H1 (cell line): ENCODE measurements around the gene ZNF362. TPM values are rescaled to one million over a fixed set of nuclear protein-coding genes. Genes with fewer than 3 reads are reported as not detected.

Experiments
- CTCF ChIA-PET: fragments of 300-600 bp; sonication (Branson Sonifier 250); formaldehyde crosslinking; loops from one replicate; lab custom pipeline; 2021; ENCODE audit not compliant: partially characterized antibody; lab: Charles Lee
- POLR2A ChIA-PET: fragments of 300-600 bp; sonication (Branson Sonifier 250); formaldehyde crosslinking; loops from one replicate; lab custom pipeline; 2021; ENCODE audit warnings: inconsistent platforms; ENCODE audit not compliant: partially characterized antibody; lab: Charles Lee
- DNase-seq, 2 experiments: peaks; one replicate each; pipeline versions ENCODE4 v3.0.0 to v3.0.0-alpha.2; 2010 to 2022; ENCODE audit warnings: low spot score in 2 of 2, low read depth in 1 of 2, mixed read lengths in 1 of 2
- FAIRE-seq: peaks from 2 replicates; lab custom pipeline; 2011; peaks lifted over from hg19 to GRCh38; lab: Jason Lieb, UNC
- H2AFZ ChIP-seq: 2 replicates; pipeline ENCODE4 v1.8.1; 2012; ENCODE audit warnings: low read length, inconsistent platforms
- H2AK5ac ChIP-seq: 2 replicates; pipeline ENCODE4 v1.6.1; 2013; ENCODE audit warnings: low read depth, low read length
- H2BK120ac ChIP-seq: replicated peaks from 2 replicates; pipeline ENCODE3; 2013; ENCODE audit warnings: low read depth, low read length, inconsistent platforms
- H2BK12ac ChIP-seq: 2 replicates; pipeline ENCODE4 v1.6.1; 2013; ENCODE audit warnings: low read depth, low read length
- H2BK15ac ChIP-seq: 2 replicates; pipeline ENCODE4 v1.6.1; 2013; ENCODE audit warnings: low read length
- H2BK20ac ChIP-seq: 2 replicates; pipeline ENCODE4 v1.6.1; 2013; ENCODE audit warnings: low read length
- H2BK5ac ChIP-seq: 2 replicates; pipeline ENCODE4 v1.6.1; 2013; ENCODE audit warnings: low read depth, low read length
- H3K14ac ChIP-seq: 2 replicates; pipeline ENCODE4 v1.6.1; 2013; ENCODE audit warnings: inconsistent platforms; ENCODE audit not compliant: insufficient read length
- H3K18ac ChIP-seq: 2 replicates; pipeline ENCODE4 v1.6.1; 2013; ENCODE audit warnings: low read length; ENCODE audit errors: extremely low read depth
- H3K23ac ChIP-seq: 2 replicates; pipeline ENCODE4 v1.6.1; 2013; ENCODE audit warnings: inconsistent platforms; ENCODE audit not compliant: insufficient read length
- H3K23me2 ChIP-seq: 2 replicates; pipeline ENCODE4 v1.6.1; 2013; ENCODE audit warnings: low read depth, low read length
- H3K27ac ChIP-seq: 2 replicates; pipeline ENCODE4 v1.6.1; 2011; ENCODE audit warnings: low read depth, low read length, inconsistent platforms
- H3K27me3 ChIP-seq, 4 experiments: replicated peaks in 1 of 4; 1 replicate in 1 of 4; 2 replicates in 3 of 4; pipeline versions ENCODE4 v1.6.1 to v1.8.1; 2011 to 2013; ENCODE audit warnings: low read length in 3 of 4, mild to moderate bottlenecking in 3 of 4, inconsistent platforms in 2 of 4, mixed read lengths in 2 of 4, moderate library complexity in 1 of 4; ENCODE audit not compliant: control insufficient read depth in 3 of 4, insufficient read depth in 3 of 4; ENCODE audit errors: extremely low read depth in 1 of 4
- H3K36me3 ChIP-seq, 4 experiments: 2 replicates each; pipeline versions ENCODE4 v1.6.1 to v1.8.1; 2011 to 2013; ENCODE audit warnings: mild to moderate bottlenecking in 4 of 4, low read length in 3 of 4, moderate library complexity in 2 of 4, control low read depth in 1 of 4, inconsistent platforms in 1 of 4; ENCODE audit not compliant: insufficient read depth in 4 of 4, control insufficient read depth in 2 of 4
- H3K4ac ChIP-seq: replicated peaks from 2 replicates; pipeline ENCODE3; 2013; ENCODE audit warnings: low read length, low read depth, mixed read lengths, inconsistent platforms; ENCODE audit not compliant: insufficient read length
- H3K4me1 ChIP-seq, 4 experiments: replicated peaks in 1 of 4; 1 replicate in 1 of 4; 2 replicates in 3 of 4; pipeline versions ENCODE4 v1.6.1 to v1.8.1; 2011 to 2013; ENCODE audit warnings: low read length in 3 of 4, inconsistent platforms in 2 of 4, mixed read lengths in 1 of 4; ENCODE audit not compliant: insufficient read depth in 4 of 4, control insufficient read depth in 3 of 4
- H3K4me2 ChIP-seq, 2 experiments: 2 replicates each; pipeline versions ENCODE4 v1.6.1 to v1.8.1; 2011 to 2013; ENCODE audit warnings: low read depth in 2 of 2, low read length in 2 of 2, control low read depth in 1 of 2, inconsistent platforms in 1 of 2, mild to moderate bottlenecking in 1 of 2; ENCODE audit not compliant: insufficient read depth in 1 of 2
- H3K4me3 ChIP-seq, 4 experiments: fragments of 200-600, 300-600 bp in 1 of 4; sonication (generic), shearing (Covaris generic), sonication (Bioruptor Twin) in 1 of 4; 2 replicates each; pipeline versions ENCODE4 v1.5.1 to v1.8.1; 2011 to 2016; ENCODE audit warnings: low read length in 4 of 4, low read depth in 3 of 4, control low read depth in 2 of 4, inconsistent platforms in 2 of 4, mild to moderate bottlenecking in 2 of 4, mixed read lengths in 1 of 4, moderate library complexity in 1 of 4; ENCODE audit not compliant: insufficient read depth in 2 of 4; ENCODE audit errors: extremely low read depth in 1 of 4
- H3K56ac ChIP-seq: replicated peaks from 2 replicates; pipeline ENCODE3; 2013; ENCODE audit warnings: low read depth, mild to moderate bottlenecking, mixed read lengths, low read length, inconsistent platforms; ENCODE audit not compliant: insufficient read length
- H3K79me1 ChIP-seq: 2 replicates; pipeline ENCODE4 v1.6.1; 2013; ENCODE audit warnings: low read depth, low read length, control low read depth
- H3K79me2 ChIP-seq, 2 experiments: 2 replicates each; pipeline versions ENCODE4 v1.6.1 to v1.8.1; 2012 to 2013; ENCODE audit warnings: low read length in 2 of 2, mild to moderate bottlenecking in 2 of 2, inconsistent platforms in 1 of 2; ENCODE audit not compliant: insufficient read depth in 2 of 2, control insufficient read depth in 1 of 2
- H3K9ac ChIP-seq, 4 experiments: replicated peaks in 1 of 4; 1 replicate in 1 of 4; 2 replicates in 3 of 4; pipeline versions ENCODE4 v1.6.1 to v1.8.1; 2011 to 2013; ENCODE audit warnings: low read depth in 3 of 4, low read length in 3 of 4, control low read depth in 2 of 4, mild to moderate bottlenecking in 2 of 4, moderate library complexity in 2 of 4, inconsistent platforms in 1 of 4; ENCODE audit errors: extremely low read depth in 1 of 4
- H3K9me3 ChIP-seq, 2 experiments: 2 replicates each; pipeline versions ENCODE4 v1.6.1 to v1.8.1; 2012 to 2013; ENCODE audit warnings: mild to moderate bottlenecking in 2 of 2, moderate library complexity in 2 of 2, control low read depth in 1 of 2, inconsistent platforms in 1 of 2, low read depth in 1 of 2, low read length in 1 of 2, mixed read lengths in 1 of 2; ENCODE audit not compliant: insufficient read depth in 2 of 2
- H4K20me1 ChIP-seq, 2 experiments: replicated peaks in 1 of 2; 2 replicates each; pipeline versions ENCODE3 to v1.8.1; 2011 to 2013; ENCODE audit warnings: inconsistent platforms in 2 of 2, low read length in 2 of 2, mild to moderate bottlenecking in 1 of 2; ENCODE audit not compliant: insufficient read depth in 2 of 2, control insufficient read depth in 1 of 2
- H4K5ac ChIP-seq: 2 replicates; pipeline ENCODE4 v1.6.1; 2013; ENCODE audit warnings: low read length, low read depth, mixed read lengths, inconsistent platforms; ENCODE audit not compliant: insufficient read length
- H4K8ac ChIP-seq: 2 replicates; pipeline ENCODE4 v1.8.0; 2013; ENCODE audit warnings: mild to moderate bottlenecking, moderate library complexity, low read length, inconsistent platforms; ENCODE audit not compliant: insufficient read depth; ENCODE audit errors: extremely low read depth
- H4K91ac ChIP-seq: replicated peaks from 2 replicates; pipeline ENCODE3; 2013; ENCODE audit warnings: low read length, mixed read lengths, inconsistent platforms; ENCODE audit not compliant: insufficient read length
- CTBP2 ChIP-seq: IDR thresholded peaks from 2 replicates; pipeline ENCODE4 v1.7.0; 2011; ENCODE audit warnings: borderline replicate concordance, mild to moderate bottlenecking, moderate library complexity, mixed read lengths, low read length; ENCODE audit not compliant: insufficient read depth, insufficient read length
- KDM5A ChIP-seq: fragments of 200-600 bp; IDR thresholded peaks from 2 replicates; pipeline ENCODE4 v1.7.1; 2012; ENCODE audit warnings: mild to moderate bottlenecking, low read length, inconsistent platforms, mixed read lengths
- NANOG ChIP-seq: IDR thresholded peaks from 2 replicates; pipeline ENCODE4 v1.6.1; 2011; ENCODE audit warnings: low read length, low read depth, mild to moderate bottlenecking, inconsistent platforms; ENCODE audit not compliant: insufficient read depth, poor library complexity, severe bottlenecking
- SAP30 ChIP-seq: fragments of 300-600 bp; sonication (generic); IDR thresholded peaks from 2 replicates; pipeline ENCODE4 v1.7.1; 2012; ENCODE audit warnings: low read length, moderate library complexity, mild to moderate bottlenecking, inconsistent platforms; ENCODE audit not compliant: insufficient read depth, insufficient replicate concordance
- SP1 ChIP-seq: IDR thresholded peaks from 2 replicates; pipeline ENCODE4 v1.6.1; 2011; ENCODE audit warnings: low read depth, low read length
- USF2 ChIP-seq: IDR thresholded peaks from 2 replicates; pipeline ENCODE4 v1.6.1; 2011; ENCODE audit warnings: low read length, improper control_type of control experiment
- YY1 ChIP-seq: IDR thresholded peaks from 2 replicates; pipeline ENCODE4 v1.6.1; 2011; ENCODE audit warnings: low read depth, mild to moderate bottlenecking, low read length
- WGBS, 2 experiments: shearing (Covaris generic) in 1 of 2; methylation state at CpG; one replicate each; pipeline versions ENCODE4 v1.1.6 to v1.1.7; 2013 to 2015; ENCODE audit warnings: low lambda C conversion rate in 2 of 2, mixed read lengths in 2 of 2, inconsistent platforms in 1 of 2, low coverage in 1 of 2, missing lambda C conversion rate in 1 of 2; ENCODE audit not compliant: insufficient replicate concordance in 2 of 2, insufficient coverage in 1 of 2, insufficient read length in 1 of 2; ENCODE audit errors: extremely low coverage in 1 of 2, missing lambda C conversion rate in 1 of 2; 5-methylcytosine and 5-hydroxymethylcytosine counted together
- polyA plus RNA-seq, 7 experiments: library from polyadenylated mRNA; depleted of rRNA in 3 of 7; stranded (reverse) in 5 of 7; unstranded in 2 of 7; fragments of >200 nt in 5 of 7; fragments of 200-250 nt in 2 of 7; gene quantifications; 1 replicate in 5 of 7; 2 replicates in 1 of 7; 4 replicates in 1 of 7; pipeline versions ENCODE4 v1.2.1 to v1.2.3, GENCODE V29; 2011 to 2013; ENCODE audit warnings: missing spikeins in 2 of 7, mixed read lengths in 2 of 7
- total RNA-seq: library from RNA; stranded (reverse); fragmentation: NEBNext Ultra II Directional; extraction: Animal tissue kit (Norgen Biotek cat#: 25700); gene quantifications from 2 replicates; pipeline ENCODE4 v1.2.1, GENCODE V29; 2021
- TF ChIP-seq, protein P1 (sequence below): IDR thresholded peaks from 2 replicates; pipeline ENCODE4 v1.6.1; 2012; ENCODE audit warnings: low read length, inconsistent platforms

ZNF362 gene
- total and polyA plus RNA-seq, 2 of the 8 experiments (the other 6 are each of a cell fraction or from before 2014, with no cell fraction given) = 24.2 to 27.8 TPM

DNA sequence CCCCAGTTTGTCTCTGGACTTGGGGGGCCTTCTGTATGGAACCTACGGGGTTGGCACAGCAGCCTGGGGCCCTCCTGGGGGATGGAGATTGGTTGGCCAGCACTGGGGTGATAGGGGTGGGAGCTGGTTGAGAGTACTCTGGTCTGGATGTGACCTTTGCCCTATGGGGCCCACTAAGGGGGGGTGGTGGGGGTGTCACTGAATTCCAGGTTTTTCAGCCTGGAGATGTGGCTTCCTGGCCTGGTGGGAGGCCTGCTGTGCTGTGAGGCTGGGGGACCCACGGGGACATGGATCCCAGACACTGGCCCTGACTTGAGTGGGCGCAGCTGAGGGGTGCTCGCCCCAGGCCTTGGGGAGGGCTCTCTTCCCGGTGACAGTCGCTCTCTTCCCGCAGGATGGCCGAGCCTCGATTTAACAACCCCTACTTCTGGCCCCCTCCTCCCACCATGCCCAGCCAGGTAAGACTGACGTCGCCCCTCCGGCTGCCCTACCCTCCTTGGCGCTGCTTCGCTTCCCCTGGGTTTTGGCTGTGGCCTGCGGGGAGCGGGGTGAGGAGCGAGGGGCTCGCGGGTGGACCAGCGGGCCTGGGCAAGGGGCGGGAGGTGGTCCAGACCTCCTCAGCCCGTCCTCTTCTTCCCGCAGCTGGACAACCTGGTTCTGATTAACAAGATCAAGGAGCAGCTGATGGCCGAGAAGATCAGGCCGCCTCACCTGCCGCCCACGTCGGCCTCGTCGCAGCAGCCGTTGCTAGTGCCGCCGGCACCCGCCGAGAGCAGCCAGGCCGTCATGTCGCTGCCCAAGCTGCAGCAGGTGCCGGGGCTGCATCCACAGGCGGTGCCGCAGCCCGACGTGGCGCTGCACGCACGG, 19.6 kb downstream of the ZNF362 start:
- H3K4ac ChIP-seq = no peak overlapping the region
- H4K91ac ChIP-seq = no peak overlapping the region
- H3K27ac ChIP-seq = no peak overlapping the region
- no peak for FAIRE-seq
- H3K14ac ChIP-seq = no peak overlapping the region
- no peaks in the 10 kb centered on the region for H3K23me2 ChIP-seq
- H3K9me3 ChIP-seq = no peaks in the 10 kb centered on the region
- H3K27me3 ChIP-seq = no peaks in the 10 kb centered on the region
- H2AFZ ChIP-seq = no peak overlapping the region
- H2BK5ac ChIP-seq = no peak overlapping the region
- no peak overlapping the region for H2AK5ac ChIP-seq
- no peak overlapping the region for H3K4me3 ChIP-seq
- no peak for DNase-seq
- H3K79me1 ChIP-seq = peaks cover 9% of the 10 kb centered on the region
- no peak overlapping the region for H2BK120ac ChIP-seq
- POLR2A ChIA-PET = no interaction called here
- CTCF ChIA-PET = interaction anchor here (3.1 kb wide), 1 partner anchor 21 kb away, joined by 20 read pairs; no protein-coding TSS in a partner anchor
- peaks cover 0 to 13% (median 3%) of the 10 kb centered on the region in 4 experiments; a peak in 5 of 7 replicates for H3K4me1 ChIP-seq
- no peak overlapping the region for H2BK12ac ChIP-seq
- no peak overlapping the region for H3K56ac ChIP-seq
- no peak overlapping the region for H2BK20ac ChIP-seq
- H3K18ac ChIP-seq = no peak overlapping the region
- 94% methylated on average over 39 of the region's 45 CpGs; no CpG with 5 or more reads in 1 of the 2 experiments for WGBS, 2 experiments
- H2BK15ac ChIP-seq = no peak overlapping the region
- H4K5ac ChIP-seq = no peak overlapping the region
- no peak overlapping the region; the same call in 1 of the 2 replicates for H4K8ac ChIP-seq
- peaks cover 2 to 18% of the 10 kb centered on the region in 2 experiments for H4K20me1 ChIP-seq
- no peak overlapping the region for H3K4me2 ChIP-seq
- H3K79me2 ChIP-seq = 0 out of 4 replicates have a peak, but pooled peaks cover 0 to 5% of the 10 kb centered on the region in 2 experiments
- H3K23ac ChIP-seq = no peak overlapping the region
- H3K9ac ChIP-seq = no peak overlapping the region
- peaks cover 0 to 9% (median 0%) of the 10 kb centered on the region in 4 experiments; a peak in 2 of 8 replicates for H3K36me3 ChIP-seq
- no peak for TF ChIP-seq YY1
- TF ChIP-seq NANOG = no peak
- no peak for TF ChIP-seq SP1
- TF ChIP-seq USF2 = no peak
- TF ChIP-seq, protein P1, sequence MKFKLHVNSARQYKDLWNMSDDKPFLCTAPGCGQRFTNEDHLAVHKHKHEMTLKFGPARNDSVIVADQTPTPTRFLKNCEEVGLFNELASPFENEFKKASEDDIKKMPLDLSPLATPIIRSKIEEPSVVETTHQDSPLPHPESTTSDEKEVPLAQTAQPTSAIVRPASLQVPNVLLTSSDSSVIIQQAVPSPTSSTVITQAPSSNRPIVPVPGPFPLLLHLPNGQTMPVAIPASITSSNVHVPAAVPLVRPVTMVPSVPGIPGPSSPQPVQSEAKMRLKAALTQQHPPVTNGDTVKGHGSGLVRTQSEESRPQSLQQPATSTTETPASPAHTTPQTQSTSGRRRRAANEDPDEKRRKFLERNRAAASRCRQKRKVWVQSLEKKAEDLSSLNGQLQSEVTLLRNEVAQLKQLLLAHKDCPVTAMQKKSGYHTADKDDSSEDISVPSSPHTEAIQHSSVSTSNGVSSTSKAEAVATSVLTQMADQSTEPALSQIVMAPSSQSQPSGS = no peak
- no peak for TF ChIP-seq KDM5A
- no peak for TF ChIP-seq CTBP2
- no peak for TF ChIP-seq SAP30
